ENCODE data around the gene AGMO.

GRCh38 chr7:15558756-15559155, 3.1 kb downstream of the AGMO start:
- TF ChIP-seq CTCF (IDR thresholded peaks at IDR 0.05) = no peak
- no peak for TF ChIP-seq POLR2AphosphoS5 (IDR thresholded peaks at IDR 0.05)
- TF ChIP-seq POLR2A (IDR thresholded peaks at IDR 0.05) = no peak

Data from prostate gland (tissue), 2 donors.